Activated T-cell treated with anti-CD3 and anti-CD28 coated beads, Interleukin-2, amount 50 U/mL, for 4 hours (primary cell): ENCODE data around the gene FOXE3. TPM values are rescaled to one million over a fixed set of nuclear protein-coding genes. Genes with fewer than 3 reads are reported as not detected.

ENCODE experiments used
- ATAC-seq, 2 donors: fragments of 200-7000 bp; cut with Tn5 transposase; one replicate each; pipeline ENCODE4 v1.10.0; 2021
- DNase-seq: peaks from one replicate; pipeline ENCODE4 v3.0.0-alpha.2; 2020
- H3K27me3 Mint-ChIP-seq: one replicate; pipeline ENCODE4 v1.8.0; 2021; ENCODE audit warnings: low read depth, mixed read lengths
- H3K36me3 Mint-ChIP-seq: one replicate; pipeline ENCODE4 v1.8.0; 2022; ENCODE audit warnings: mixed read lengths; ENCODE audit not compliant: insufficient read depth
- H3K4me1 Mint-ChIP-seq: one replicate; pipeline ENCODE4 v1.8.0; 2021; ENCODE audit warnings: low read depth, mixed read lengths
- H3K4me3 Mint-ChIP-seq: one replicate; pipeline ENCODE4 v1.8.0; 2021; ENCODE audit warnings: mild to moderate bottlenecking, moderate library complexity, mixed read lengths
- H3K9me3 Mint-ChIP-seq: one replicate; pipeline ENCODE4 v1.8.0; 2021; ENCODE audit warnings: mixed read lengths
- total RNA-seq, 3 donors: library from RNA; stranded (reverse); gene quantifications; one replicate each; pipeline ENCODE4 v1.2.1, GENCODE V29; 2021

FOXE3 gene
- total RNA-seq, 3 donors from 2014 or later = not detected

DNA sequence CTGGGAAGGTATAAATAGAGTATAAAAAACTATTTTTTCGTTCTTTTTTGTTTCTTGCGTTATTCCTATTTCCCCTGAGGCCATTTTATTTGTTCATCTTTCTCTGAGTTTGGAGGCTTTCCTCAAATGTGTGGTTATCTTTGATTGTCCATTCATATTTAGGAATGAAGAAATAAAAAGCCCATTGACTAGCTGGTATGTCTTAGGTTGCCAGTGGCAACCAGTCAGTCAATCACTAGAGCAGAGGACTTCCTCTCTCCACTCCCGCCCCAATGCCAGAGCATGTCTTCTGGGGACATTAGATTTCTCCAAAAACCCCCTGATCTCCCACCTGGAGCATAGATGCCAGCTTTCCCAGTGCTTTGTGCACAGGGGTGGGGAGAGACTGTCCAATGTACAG, 20.7 kb upstream of the FOXE3 start:
- DNase-seq (no peak), ATAC-seq (no peak)
- Mint-ChIP-seq H3K36me3 (no peaks in the 10 kb centered on the region), H3K4me3 (no peak overlapping the region), H3K27me3 (peaks cover 39% of the 10 kb centered on the region), H3K4me1 (no peaks in the 10 kb centered on the region), H3K9me3 (no peaks in the 10 kb centered on the region)

DNA sequence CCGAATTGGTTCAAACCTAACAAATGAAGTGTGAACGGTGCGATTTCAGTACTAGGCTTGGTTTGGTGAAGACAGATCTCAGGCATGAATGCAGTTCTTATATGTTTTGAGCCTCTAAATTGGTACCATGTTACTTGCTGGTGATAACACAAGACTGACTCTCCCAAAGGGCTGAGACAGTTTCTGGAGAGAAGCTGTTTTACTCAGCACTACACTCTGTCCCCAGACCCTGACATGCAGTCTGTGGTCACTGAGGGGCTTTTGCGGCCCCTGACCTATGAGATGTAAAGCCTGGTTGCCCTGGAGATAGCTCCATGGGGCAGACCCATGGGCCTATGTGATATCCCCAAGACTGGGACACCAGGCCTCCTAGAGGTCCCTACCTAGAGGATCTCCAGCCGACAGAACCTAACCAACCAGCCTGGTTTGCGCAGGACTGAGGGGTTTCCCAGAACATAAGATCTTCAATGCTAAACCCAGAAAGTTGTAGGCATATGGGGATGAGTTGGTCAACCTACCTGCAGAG, 19.4 kb upstream of the FOXE3 start:
- no peaks in the 10 kb centered on the region for H3K9me3 Mint-ChIP-seq
- ATAC-seq = no peak
- no peak for DNase-seq
- H3K27me3 Mint-ChIP-seq = peaks cover 39% of the 10 kb centered on the region
- H3K36me3 Mint-ChIP-seq = no peaks in the 10 kb centered on the region
- H3K4me1 Mint-ChIP-seq = no peaks in the 10 kb centered on the region
- H3K4me3 Mint-ChIP-seq = no peak overlapping the region

DNA sequence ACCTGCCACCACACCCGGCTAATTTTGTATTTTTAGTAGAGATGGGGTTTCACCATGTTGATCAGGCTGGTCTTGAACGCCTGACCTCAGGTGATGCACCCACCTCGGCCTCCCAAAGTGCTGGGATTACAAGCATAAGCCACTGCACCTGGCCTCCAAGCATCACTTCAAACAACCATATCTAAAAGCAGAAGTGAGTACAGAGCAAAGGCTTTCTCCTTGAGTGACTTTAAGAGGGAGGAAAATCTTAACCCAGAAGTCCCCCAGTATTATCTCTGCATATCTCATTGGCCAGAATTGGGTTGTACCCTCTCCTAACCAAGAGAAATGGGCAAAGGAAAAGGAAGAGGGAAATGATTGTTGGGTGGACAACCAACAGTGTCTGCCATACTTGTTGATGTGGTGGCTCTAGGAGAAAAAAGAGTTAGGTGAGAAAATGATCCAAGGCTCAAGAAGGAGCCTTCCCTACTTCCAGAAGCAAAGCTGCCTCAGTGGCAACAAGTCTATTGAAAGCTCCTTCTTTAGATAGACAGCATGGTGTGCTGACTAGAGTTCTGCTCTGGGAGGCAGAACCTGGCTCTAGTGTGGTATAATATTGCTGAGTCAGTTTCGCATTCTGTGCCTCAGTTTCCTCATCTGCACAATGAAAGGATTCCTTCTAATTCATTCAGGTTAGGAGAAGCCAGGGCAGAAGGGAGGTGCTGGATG, 16.8 kb upstream of the FOXE3 start:
- Mint-ChIP-seq H3K4me3 (no peak overlapping the region), H3K27me3 (peaks cover 33% of the 10 kb centered on the region), H3K4me1 (no peaks in the 10 kb centered on the region)

DNA sequence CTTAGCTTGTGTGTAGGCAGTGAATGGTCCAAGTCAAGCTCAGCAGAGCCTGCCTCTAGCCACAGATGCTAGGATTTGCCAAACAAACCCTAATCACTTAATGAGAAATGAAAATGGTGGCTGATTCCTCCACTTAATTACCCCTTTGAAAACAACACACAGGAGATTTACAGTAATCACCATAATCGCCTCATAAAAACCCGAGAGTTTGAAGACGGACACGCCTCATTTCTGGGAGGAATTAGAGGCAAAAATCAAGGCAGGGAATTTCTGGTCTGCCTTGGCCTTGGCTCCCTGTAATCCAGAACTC, 16.3 kb upstream of the FOXE3 start:
- no peaks in the 10 kb centered on the region for H3K4me1 Mint-ChIP-seq
- ATAC-seq = no peak
- no peak overlapping the region for H3K4me3 Mint-ChIP-seq
- DNase-seq = no peak
- no peaks in the 10 kb centered on the region for H3K36me3 Mint-ChIP-seq
- H3K9me3 Mint-ChIP-seq = no peaks in the 10 kb centered on the region
- peaks cover 31% of the 10 kb centered on the region for H3K27me3 Mint-ChIP-seq

More for the DNA sequence above, 16.8 kb upstream of the FOXE3 start:
- ATAC-seq (no peak), DNase-seq (no peak)
- no peaks in the 10 kb centered on the region for H3K36me3 Mint-ChIP-seq
- no peaks in the 10 kb centered on the region for H3K9me3 Mint-ChIP-seq

DNA sequence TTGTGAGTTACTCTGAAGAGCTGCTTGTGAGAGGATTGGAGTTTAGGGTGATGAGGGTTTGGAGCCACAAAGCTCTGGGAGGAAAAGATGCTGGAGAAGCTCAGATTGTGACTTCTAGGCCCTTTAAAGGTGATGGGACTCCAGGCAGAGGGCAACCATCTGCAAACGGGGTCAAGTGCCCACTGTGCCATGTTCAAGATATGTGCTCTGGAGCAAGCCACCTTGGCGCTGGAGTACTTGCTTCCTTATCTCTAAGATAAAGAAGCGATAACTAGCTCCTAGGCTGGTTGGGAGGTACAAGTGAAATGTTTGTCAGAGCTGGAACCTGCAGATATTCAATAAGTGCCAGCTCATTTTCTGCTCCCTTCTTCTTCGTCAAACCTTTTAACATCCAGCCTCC, 14.3 kb upstream of the FOXE3 start:
- Mint-ChIP-seq H3K27me3 (peaks cover 24% of the 10 kb centered on the region), H3K36me3 (no peaks in the 10 kb centered on the region), H3K4me1 (no peaks in the 10 kb centered on the region), H3K9me3 (no peaks in the 10 kb centered on the region), H3K4me3 (no peak overlapping the region)
- no peak for DNase-seq
- ATAC-seq = no peak

DNA sequence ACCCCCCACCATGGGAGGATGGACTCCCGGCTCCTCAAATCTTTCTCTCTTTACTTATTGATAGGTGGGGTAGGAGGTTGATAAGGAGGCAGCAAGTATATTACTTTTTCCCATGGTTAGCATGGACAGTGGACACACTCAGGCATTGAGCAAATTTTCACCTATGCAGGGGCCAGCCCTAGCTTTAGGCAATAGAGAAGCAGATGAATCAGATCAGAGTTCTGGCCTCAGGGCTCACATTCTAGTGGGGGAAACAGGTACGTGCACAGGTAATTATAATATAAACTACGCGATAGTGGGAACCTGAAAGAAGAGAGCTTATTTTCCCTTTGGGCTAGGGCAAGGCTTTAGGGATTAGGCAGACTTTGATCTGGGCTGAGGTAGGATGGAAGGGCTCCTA, 13.5 kb upstream of the FOXE3 start:
- Mint-ChIP-seq H3K4me3 (no peak overlapping the region), H3K36me3 (no peaks in the 10 kb centered on the region), H3K9me3 (no peaks in the 10 kb centered on the region), H3K4me1 (no peaks in the 10 kb centered on the region), H3K27me3 (peaks cover 19% of the 10 kb centered on the region)
- DNase-seq = no peak
- no peak for ATAC-seq

DNA sequence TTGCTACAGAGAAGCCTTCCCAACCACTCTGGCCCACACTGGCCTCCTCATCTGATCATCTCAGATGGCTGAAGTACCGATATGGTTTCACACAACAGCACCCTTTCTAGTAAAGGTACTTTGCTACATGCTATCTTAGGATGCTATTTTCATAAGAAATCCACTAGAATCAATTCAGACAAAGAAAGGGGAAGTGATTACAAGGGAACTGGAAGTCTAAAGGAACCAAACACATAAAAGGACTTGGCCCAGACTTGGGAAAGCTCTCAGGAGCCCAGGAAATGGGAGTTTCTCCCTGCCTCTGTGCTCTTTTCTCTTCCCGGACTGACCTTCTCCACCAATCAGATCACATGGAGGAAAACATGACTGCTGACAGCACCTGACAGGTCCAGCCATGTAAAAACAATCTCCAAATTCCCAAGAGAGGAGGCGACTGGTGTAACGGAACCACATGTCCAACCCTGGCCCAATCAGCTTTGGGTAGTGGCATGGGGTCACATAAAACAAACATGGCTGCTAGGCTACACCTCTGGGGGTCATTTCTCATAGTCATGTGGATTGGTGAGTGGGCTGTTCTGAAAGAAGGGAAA, 12.7 kb upstream of the FOXE3 start:
- Mint-ChIP-seq H3K9me3 (no peaks in the 10 kb centered on the region), H3K4me3 (no peak overlapping the region), H3K27me3 (peaks cover 14% of the 10 kb centered on the region), H3K4me1 (no peaks in the 10 kb centered on the region), H3K36me3 (no peaks in the 10 kb centered on the region)
- no peak for ATAC-seq
- no peak for DNase-seq

DNA sequence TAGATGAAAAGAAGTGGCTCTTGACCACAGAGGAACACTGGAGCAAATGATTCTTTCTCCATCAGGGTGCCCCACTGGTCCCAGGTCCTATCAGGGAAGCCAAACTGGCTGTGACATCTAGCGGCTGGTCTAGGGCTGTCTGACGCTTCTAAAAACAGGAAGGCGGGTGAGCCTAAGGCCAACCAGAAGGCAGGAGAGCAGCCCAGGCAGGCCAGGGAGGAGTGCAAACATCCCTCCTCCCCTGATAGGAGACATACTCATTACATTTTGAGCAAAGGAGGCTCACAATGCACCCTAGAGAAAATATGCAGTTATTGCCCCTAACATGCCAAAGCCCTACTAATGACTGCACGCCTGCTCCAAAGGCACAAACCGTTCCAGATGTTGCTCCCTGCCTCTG, 10.4 kb upstream of the FOXE3 start:
- peaks cover 12% of the 10 kb centered on the region for H3K27me3 Mint-ChIP-seq
- no peaks in the 10 kb centered on the region for H3K9me3 Mint-ChIP-seq
- no peak overlapping the region for H3K4me3 Mint-ChIP-seq
- no peaks in the 10 kb centered on the region for H3K4me1 Mint-ChIP-seq
- DNase-seq (no peak), ATAC-seq (no peak)
- no peaks in the 10 kb centered on the region for H3K36me3 Mint-ChIP-seq

DNA sequence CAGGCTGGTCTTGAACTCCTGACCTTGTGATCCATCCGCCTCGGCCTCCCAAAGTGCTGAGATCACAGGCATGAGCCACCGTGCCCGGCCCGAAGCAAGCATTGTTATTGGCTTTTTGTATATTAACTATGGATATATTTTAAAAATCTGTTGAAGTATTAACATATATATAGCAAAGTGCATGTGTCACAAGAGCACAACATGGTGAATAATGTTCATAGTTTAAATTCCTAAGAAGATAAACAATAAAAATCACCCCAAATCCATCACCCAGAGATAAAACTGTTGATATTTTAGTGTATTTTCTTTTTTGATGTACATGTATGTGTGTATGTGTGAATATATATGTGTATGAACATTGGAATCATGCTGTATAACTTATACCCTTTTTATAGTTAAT, 9.1 kb upstream of the FOXE3 start:
- Mint-ChIP-seq H3K27me3 (peaks cover 9% of the 10 kb centered on the region), H3K4me3 (no peak overlapping the region), H3K9me3 (no peaks in the 10 kb centered on the region), H3K36me3 (no peaks in the 10 kb centered on the region), H3K4me1 (no peaks in the 10 kb centered on the region)
- DNase-seq (no peak), ATAC-seq (no peak)

DNA sequence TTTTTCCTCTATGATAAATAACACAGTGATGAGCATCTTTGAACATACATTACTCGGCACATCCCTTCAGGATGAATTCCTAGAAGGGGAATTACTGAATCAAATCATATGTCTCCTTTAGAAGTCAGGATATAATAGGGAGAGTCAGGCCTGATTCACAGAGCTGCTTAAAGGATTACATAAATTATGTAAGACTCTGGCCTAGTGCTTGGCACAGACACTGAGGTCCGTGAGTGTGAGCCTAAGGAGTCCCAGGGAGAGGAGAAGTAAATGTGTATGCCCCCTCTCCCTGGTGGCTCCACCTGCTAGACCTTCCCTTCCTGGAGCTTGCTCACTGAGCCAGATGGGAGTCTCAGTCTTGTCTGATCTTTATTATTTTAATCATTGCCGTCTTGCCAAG, 8.6 kb upstream of the FOXE3 start:
- no peaks in the 10 kb centered on the region for H3K9me3 Mint-ChIP-seq
- no peaks in the 10 kb centered on the region for H3K4me1 Mint-ChIP-seq
- H3K36me3 Mint-ChIP-seq = no peaks in the 10 kb centered on the region
- H3K27me3 Mint-ChIP-seq = peaks cover 6% of the 10 kb centered on the region
- DNase-seq (no peak), ATAC-seq (no peak)
- H3K4me3 Mint-ChIP-seq = no peak overlapping the region

DNA sequence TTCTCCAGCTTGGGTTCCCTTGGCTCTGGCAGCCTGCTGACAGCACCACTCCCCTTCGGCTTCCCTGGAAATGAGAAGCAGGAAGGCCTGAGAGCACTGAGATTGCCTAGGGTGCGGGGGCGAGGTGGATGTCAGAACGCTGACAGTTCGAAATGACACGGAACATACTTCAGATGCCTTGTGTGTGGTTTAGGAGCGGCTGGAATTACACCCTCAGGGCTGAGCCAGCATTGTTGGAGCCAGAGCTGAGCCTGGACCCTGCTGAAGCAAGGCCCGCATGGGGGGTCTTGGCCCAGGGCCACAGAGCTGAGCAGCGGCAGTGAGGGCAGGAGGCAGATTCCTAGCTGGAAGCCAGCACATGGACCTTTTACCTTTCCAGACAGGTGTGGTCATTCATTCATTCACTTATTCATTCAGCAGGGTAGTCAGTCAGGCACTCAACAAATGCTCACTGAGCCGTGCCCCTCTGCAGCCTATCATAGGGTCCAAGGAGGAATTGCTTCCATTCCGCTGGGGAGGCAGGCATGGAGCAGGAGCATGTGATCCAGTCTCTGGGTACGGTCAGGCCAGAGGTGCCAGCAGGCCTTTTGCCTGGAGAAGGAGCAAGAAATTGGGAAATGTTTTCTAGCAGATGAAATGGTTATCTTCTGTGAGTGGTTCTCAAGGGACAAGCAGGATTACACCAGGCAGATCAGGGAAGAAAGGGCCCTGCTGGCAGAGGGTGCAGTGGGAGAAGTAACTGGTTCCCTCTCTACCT, 6.6 kb upstream of the FOXE3 start:
- Mint-ChIP-seq H3K27me3 (peaks cover 18% of the 10 kb centered on the region), H3K36me3 (no peaks in the 10 kb centered on the region), H3K4me3 (no peak overlapping the region), H3K4me1 (no peaks in the 10 kb centered on the region), H3K9me3 (no peaks in the 10 kb centered on the region)
- DNase-seq = no peak
- ATAC-seq = no peak

DNA sequence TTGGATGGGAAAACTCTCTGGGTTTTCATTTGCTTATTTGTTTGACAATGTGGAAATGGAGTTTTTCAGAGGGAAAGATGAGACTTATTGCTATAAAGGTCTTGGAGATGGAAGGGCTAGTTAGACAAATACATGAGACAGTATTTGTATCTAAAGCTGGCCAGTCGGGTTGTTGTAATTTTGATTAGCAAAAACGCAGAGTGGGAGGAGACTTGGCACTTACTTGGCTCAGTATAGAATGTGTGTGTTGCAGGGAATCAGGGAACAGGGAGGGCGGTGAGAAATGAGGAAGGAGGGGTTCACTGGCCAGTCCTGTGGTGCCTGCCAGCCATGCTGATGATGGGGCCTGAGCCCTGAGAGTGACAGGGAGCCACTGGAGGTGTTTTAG, 6.0 kb upstream of the FOXE3 start:
- Mint-ChIP-seq H3K4me3 (no peak overlapping the region), H3K36me3 (no peaks in the 10 kb centered on the region), H3K9me3 (no peaks in the 10 kb centered on the region), H3K4me1 (no peaks in the 10 kb centered on the region), H3K27me3 (peaks cover 23% of the 10 kb centered on the region)
- ATAC-seq (no peak), DNase-seq (no peak)

DNA sequence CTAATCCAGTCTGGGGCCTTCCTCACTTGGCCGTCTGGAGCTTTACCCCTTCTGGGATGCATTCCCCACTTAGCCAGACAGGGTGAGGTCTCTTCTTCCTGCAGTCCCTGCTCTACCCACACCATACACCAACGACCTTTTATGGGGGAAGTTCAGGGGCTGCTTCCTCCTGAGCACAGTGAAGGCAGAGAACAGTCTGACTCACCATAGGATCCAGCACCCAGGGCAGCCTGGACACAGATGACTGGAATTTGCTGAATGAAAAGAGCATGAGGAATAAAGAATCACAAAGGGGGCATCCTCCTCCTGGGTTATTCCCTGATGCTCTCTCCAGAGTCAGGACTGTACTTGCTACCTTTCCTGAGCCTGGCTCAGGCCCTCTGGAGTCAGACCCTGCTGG, 4.6 kb upstream of the FOXE3 start:
- H3K27me3 Mint-ChIP-seq = peaks cover 33% of the 10 kb centered on the region
- DNase-seq = no peak
- H3K9me3 Mint-ChIP-seq = no peaks in the 10 kb centered on the region
- no peak overlapping the region for H3K4me3 Mint-ChIP-seq
- H3K4me1 Mint-ChIP-seq = no peaks in the 10 kb centered on the region
- H3K36me3 Mint-ChIP-seq = no peaks in the 10 kb centered on the region
- no peak for ATAC-seq

DNA sequence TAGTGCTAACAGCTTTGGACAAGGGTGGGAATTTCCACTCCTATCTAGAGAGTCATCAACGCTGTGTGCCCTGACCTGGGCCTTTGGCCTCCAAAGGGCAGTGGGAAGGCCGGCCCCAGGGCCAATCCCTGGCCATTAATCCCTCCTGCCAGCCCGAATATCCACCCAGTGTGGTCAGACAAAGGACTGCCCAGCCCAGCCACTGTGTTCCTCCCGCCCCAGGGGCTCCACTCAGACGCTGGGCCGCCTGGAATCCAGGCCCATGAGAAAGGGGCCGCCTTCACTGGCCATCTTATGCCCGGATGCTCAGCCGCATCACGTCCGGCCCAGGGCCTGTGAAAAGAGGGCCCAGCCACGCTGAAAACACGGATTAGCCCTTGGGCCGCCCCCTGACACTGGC, 3.6 kb upstream of the FOXE3 start:
- DNase-seq (no peak), ATAC-seq (no peak)
- Mint-ChIP-seq H3K36me3 (no peaks in the 10 kb centered on the region), H3K4me1 (peaks cover 2% of the 10 kb centered on the region), H3K27me3 (peaks cover 38% of the 10 kb centered on the region), H3K4me3 (no peak overlapping the region), H3K9me3 (no peaks in the 10 kb centered on the region)
